Ovary (tissue), 3 donors: Measurements from ENCODE around the gene NUDT22.

Experiments used
- EP300 ChIP-seq: sonication (generic); formaldehyde crosslinking; IDR thresholded peaks from one replicate; pipeline ENCODE4 v1.6.1; 2017; ENCODE audit warnings: antibody characterized with exemption
- POLR2A ChIP-seq: fragments of 450-650 bp; IDR thresholded peaks from one replicate; pipeline ENCODE4 v1.6.1; 2017; ENCODE audit warnings: antibody characterized with exemption, mild to moderate bottlenecking, moderate library complexity
- TF ChIP-seq, protein P1 (sequence below), 3 donors: fragments of 450-650 bp in 2 of 3; fragments of 200-600 bp in 1 of 3; IDR thresholded peaks; one replicate each; pipeline versions ENCODE4 v1.5.1 to v1.8.0; 2016 to 2022; ENCODE audit warnings: antibody characterized with exemption in 3 of 3, mild to moderate bottlenecking in 1 of 3
- donor health status: DM: no; HTN: no; CAD: no.

DNA sequence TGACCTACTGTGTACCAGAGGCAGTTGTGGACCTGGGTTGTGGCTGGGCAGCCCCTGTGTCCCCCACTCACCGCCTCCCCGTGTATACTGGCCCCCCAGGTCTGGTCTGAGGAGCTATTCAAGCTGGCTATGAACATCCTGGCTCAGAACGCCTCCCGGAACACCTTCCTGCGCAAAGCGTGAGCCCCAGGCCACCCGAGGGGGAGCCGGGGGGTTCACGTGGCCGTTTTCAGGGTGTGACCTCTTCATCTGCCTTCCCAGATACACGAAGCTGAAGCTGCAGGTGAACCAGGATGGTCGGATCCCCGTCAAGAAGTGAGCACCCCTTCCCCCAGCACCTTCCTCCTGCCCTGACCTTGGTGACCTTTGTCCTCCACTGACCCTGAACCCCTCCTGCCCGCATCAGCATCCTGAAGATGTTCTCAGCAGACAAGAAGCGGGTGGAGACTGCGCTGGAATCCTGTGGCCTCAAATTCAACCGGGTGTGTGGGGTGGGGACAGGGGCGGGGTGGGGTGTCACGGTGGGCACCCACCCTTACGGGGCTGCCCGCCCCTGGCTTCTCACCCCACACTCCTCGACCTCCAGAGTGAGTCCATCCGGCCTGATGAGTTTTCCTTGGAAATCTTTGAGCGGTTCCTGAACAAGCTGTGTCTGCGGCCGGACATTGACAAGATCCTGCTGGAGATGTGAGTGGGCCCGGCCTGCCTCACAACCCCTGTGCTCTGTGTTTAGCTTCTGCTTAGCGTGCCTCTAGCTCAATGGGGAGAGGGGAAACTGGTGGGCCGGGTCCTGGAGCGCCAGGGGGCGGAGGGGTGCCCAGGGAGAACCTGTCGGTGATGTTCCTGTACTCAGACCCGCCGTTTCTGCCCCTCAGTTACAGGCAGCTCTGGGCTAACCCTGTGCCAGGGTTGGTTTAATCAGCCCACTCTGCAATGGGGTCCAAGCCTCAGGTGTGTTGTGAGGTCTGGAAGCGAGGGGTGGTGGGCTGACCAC, 29.4 kb downstream of the NUDT22 start:
- no peak for TF ChIP-seq POLR2A
- TF ChIP-seq, protein P1, sequence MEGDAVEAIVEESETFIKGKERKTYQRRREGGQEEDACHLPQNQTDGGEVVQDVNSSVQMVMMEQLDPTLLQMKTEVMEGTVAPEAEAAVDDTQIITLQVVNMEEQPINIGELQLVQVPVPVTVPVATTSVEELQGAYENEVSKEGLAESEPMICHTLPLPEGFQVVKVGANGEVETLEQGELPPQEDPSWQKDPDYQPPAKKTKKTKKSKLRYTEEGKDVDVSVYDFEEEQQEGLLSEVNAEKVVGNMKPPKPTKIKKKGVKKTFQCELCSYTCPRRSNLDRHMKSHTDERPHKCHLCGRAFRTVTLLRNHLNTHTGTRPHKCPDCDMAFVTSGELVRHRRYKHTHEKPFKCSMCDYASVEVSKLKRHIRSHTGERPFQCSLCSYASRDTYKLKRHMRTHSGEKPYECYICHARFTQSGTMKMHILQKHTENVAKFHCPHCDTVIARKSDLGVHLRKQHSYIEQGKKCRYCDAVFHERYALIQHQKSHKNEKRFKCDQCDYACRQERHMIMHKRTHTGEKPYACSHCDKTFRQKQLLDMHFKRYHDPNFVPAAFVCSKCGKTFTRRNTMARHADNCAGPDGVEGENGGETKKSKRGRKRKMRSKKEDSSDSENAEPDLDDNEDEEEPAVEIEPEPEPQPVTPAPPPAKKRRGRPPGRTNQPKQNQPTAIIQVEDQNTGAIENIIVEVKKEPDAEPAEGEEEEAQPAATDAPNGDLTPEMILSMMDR (IDR thresholded peaks at IDR 0.05) = no peak
- no peak for TF ChIP-seq EP300
